Kidney (tissue), 14 donors: ENCODE data around the gene MPPED1. TPM values are rescaled to one million over a fixed set of nuclear protein-coding genes. Genes with fewer than 3 reads are reported as not detected.
A peak's percentile ranks its signal among the peaks of the same experiment; 100 is the strongest.

Experiments
- DNase-seq, 5 donors: peaks; one replicate each; pipeline ENCODE4 v3.0.0-alpha.2; 2013 to 2020
- FAIRE-seq: peaks from 2 replicates; lab custom pipeline; 2012; peaks lifted over from hg19 to GRCh38; lab: Jason Lieb, UNC
- H3K27ac ChIP-seq, 2 donors: one replicate each; pipeline ENCODE4 v1.7.0; 2013; ENCODE audit warnings: low read depth in 2 of 2, low read length in 2 of 2, inconsistent platforms in 1 of 2
- H3K27me3 ChIP-seq: one replicate; pipeline ENCODE4 v1.7.1; 2013; ENCODE audit warnings: low read length, inconsistent platforms; ENCODE audit not compliant: control insufficient read depth, insufficient read depth
- H3K36me3 ChIP-seq, 3 donors: one replicate each; pipeline versions ENCODE4 v1.7.0 to v1.7.1; 2013; ENCODE audit warnings: low read length in 3 of 3, control low read depth in 1 of 3, inconsistent platforms in 1 of 3; ENCODE audit not compliant: insufficient read depth in 3 of 3, control insufficient read depth in 2 of 3
- H3K4me1 ChIP-seq, 3 donors: one replicate each; pipeline versions ENCODE4 v1.7.0 to v1.7.1; 2013; ENCODE audit warnings: low read length in 3 of 3, inconsistent platforms in 1 of 3, low read depth in 1 of 3; ENCODE audit not compliant: control insufficient read depth in 2 of 3, insufficient read depth in 2 of 3
- H3K4me3 ChIP-seq, 3 donors: one replicate each; pipeline versions ENCODE4 v1.7.0 to v1.8.1; 2013; ENCODE audit warnings: low read length in 3 of 3, control low read depth in 1 of 3, inconsistent platforms in 1 of 3
- H3K9ac ChIP-seq, 3 donors: one replicate each; pipeline versions ENCODE4 v1.7.0 to v1.7.1; 2013; ENCODE audit warnings: low read length in 3 of 3, control low read depth in 1 of 3, inconsistent platforms in 1 of 3
- H3K9me3 ChIP-seq, 3 donors: one replicate each; pipeline versions ENCODE4 v1.7.0 to v1.7.1; 2013; ENCODE audit warnings: low read length in 3 of 3, control low read depth in 1 of 3, inconsistent platforms in 1 of 3; ENCODE audit not compliant: control insufficient read depth in 2 of 3, insufficient read depth in 1 of 3
- CTCF ChIP-seq: IDR thresholded peaks from 3 replicates; pipeline ENCODE4 v1.5.1; 2012; ENCODE audit warnings: mild to moderate bottlenecking, moderate library complexity, borderline replicate concordance; ENCODE audit not compliant: insufficient read depth; ENCODE audit errors: extremely low read depth
- intact Hi-C: fragments of 100-400 bp; cut with DNase I; formaldehyde crosslinking; loops from one replicate; pipeline ENCODE4 v1.11.1; 2022
- polyA plus RNA-seq: library from polyadenylated mRNA; stranded (reverse); fragments of 350-450 nt; fragmentation: Illumina TruSeq; extraction: RNeasy Lipid Tissue Mini Kit (QIAGEN cat#74804); gene quantifications from one replicate; pipeline ENCODE4 v1.2.3, GENCODE V29; 2014; ENCODE audit warnings: low read depth, low replicate concordance; ENCODE audit not compliant: insufficient read depth
- total RNA-seq: library from RNA; stranded (reverse); fragmentation: NEBNext Ultra II Directional; extraction: Animal tissue kit (Norgen Biotek cat#: 25700); gene quantifications from one replicate; pipeline ENCODE4 v1.2.1, GENCODE V29; 2021
- donor health status: control.
- donor health status: control.
- donor health status: control.
- donor health status: control.
- donor health status: control.
- donor health status: DM: yes; HTN: yes; CAD: no.
- donor health status: Normal renal cell carcinoma (clear cell type).

Gene MPPED1
- total and polyA plus RNA-seq, 2 donors from 2014 or later: not detected

GRCh38 chr22:43424666-43425630 lies 13.1 kb downstream of the MPPED1 start:
- peak; percentile 59 to 72 (median 68) for DNase-seq
- Histone ChIP-seq H3K4me1 (no peaks in the 10 kb centered on the region), H3K36me3 (no peaks in the 10 kb centered on the region), H3K9me3 (no peaks in the 10 kb centered on the region), H3K27ac (no peak overlapping the region), H3K4me3 (no peak overlapping the region), H3K27me3 (no peaks in the 10 kb centered on the region), H3K9ac (no peak overlapping the region)
- FAIRE-seq: no peak
- TF ChIP-seq CTCF: no peak
- intact Hi-C loops: no loop called here

- no peaks in the 10 kb centered on the region for H3K9me3 ChIP-seq
- H3K4me1 ChIP-seq: no peaks in the 10 kb centered on the region
- no peak overlapping the region for H3K27ac ChIP-seq
- H3K27me3 ChIP-seq: no peaks in the 10 kb centered on the region
- H3K4me3 ChIP-seq: no peak overlapping the region
- intact Hi-C loops: no loop called here
- no peak for TF ChIP-seq CTCF
- no peak for FAIRE-seq
- no peaks in the 10 kb centered on the region for H3K36me3 ChIP-seq
- DNase-seq: peak in 1 of 5 donors; percentile 65
- H3K9ac ChIP-seq: no peak overlapping the region
Observed at GRCh38 chr22:43425976-43426785, 14.4 kb downstream of the MPPED1 start.

GRCh38 chr22:43426816-43427215 lies 15.0 kb downstream of the MPPED1 start:
- H3K9me3 ChIP-seq: no peaks in the 10 kb centered on the region
- TF ChIP-seq CTCF: no peak
- peak in 1 of 5 donors; percentile 52 for DNase-seq
- no peak overlapping the region for H3K9ac ChIP-seq
- intact Hi-C loops: no loop called here
- no peaks in the 10 kb centered on the region for H3K36me3 ChIP-seq
- H3K4me3 ChIP-seq: no peak overlapping the region
- no peak overlapping the region for H3K27ac ChIP-seq
- no peak for FAIRE-seq
- H3K27me3 ChIP-seq: no peaks in the 10 kb centered on the region
- H3K4me1 ChIP-seq: no peaks in the 10 kb centered on the region
